Posterior vena cava (tissue), 2 donors: ENCODE measurements around the gene DPH6. TPM values are rescaled to one million over a fixed set of nuclear protein-coding genes. Genes with fewer than 3 reads are reported as not detected.
"Not testable (repeated sequence)": the region's sequence is repeated elsewhere in the genome, so short reads cannot be mapped to it uniquely, and the experiment has no call there.

Experiments used
- DNase-seq: peaks from one replicate; pipeline ENCODE4 v3.0.0-alpha.2; 2020; ENCODE audit warnings: low spot score
- intact Hi-C, 2 donors: fragments of 100-400 bp; cut with DNase I; formaldehyde crosslinking; loops; one replicate each; pipeline versions ENCODE4 v1.14.1 to v1.14.2; 2022 to 2023
- long read RNA-seq, 2 donors: library from polyadenylated mRNA; unstranded; transcript quantifications; one replicate each; pipeline ENCODE4 v2.0.0, GENCODE V29; 2020 to 2021
- total RNA-seq, 2 donors: library from RNA; stranded (reverse); fragmentation: NEBNext Ultra II Directional; extraction: Animal tissue kit (Norgen Biotek cat#: 25700); gene quantifications; one replicate each; pipeline ENCODE4 v1.2.1, GENCODE V29; 2021
- donor health status: DM: yes; HTN: yes; CAD: no.
- donor health status: DM: yes; HTN: yes; CAD: no.

DPH6 gene
- total RNA-seq, result 10 to 100 TPM; 15.3 to 16.5 TPM
- long read RNA-seq, donor 1, partial matches to known transcripts, result 1 of 7 reads
- long read RNA-seq, donor 1, other reads (novel, unspliced or antisense), result 4 of 7 reads
- long read RNA-seq, donor 2, partial matches to known transcripts, result 2 of 10 reads
- long read RNA-seq, donor 2, other reads (novel, unspliced or antisense), result 4 of 10 reads

- intact Hi-C loops, result no loop called here
- peak; percentile 95 for DNase-seq
Measured at GRCh38 chr15:35545824-35546510, at the start of gene DPH6. Gene DPH6, minus strand, starts transcription at chr15:35546165. Its CDS starts 24 bp downstream, at chr15:35546141.

GRCh38 chr15:35595656-35596055 is 49.7 kb upstream of the DPH6 start:
- intact Hi-C loops, result no loop called here
- DNase-seq, result no peak

DNA sequence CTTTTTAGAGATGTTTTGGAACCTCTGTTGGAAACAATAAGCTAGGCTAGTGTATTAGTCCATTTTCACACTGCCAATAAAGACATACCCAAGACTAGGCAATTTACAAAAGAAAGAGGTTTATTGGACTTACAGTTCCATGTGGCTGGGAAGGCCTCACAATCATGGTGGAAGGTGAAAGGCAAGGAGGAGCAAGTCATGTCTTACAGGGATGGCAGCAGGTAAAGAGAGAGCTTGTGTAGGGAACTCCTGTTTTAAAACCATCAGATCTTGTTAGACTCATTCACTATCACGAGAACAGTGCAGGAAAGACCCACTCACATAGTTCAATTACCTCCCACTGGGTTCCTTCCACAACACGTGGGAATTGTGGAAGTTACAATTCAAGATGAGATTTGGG is 46.0 kb upstream of the DPH6 start:
- DNase-seq, intact Hi-C loops: not testable (repeated sequence)

GRCh38 chr15:35583863-35584528 is 38.0 kb upstream of the DPH6 start:
- intact Hi-C loops, result no loop called here
- DNase-seq, result no peak

DNA sequence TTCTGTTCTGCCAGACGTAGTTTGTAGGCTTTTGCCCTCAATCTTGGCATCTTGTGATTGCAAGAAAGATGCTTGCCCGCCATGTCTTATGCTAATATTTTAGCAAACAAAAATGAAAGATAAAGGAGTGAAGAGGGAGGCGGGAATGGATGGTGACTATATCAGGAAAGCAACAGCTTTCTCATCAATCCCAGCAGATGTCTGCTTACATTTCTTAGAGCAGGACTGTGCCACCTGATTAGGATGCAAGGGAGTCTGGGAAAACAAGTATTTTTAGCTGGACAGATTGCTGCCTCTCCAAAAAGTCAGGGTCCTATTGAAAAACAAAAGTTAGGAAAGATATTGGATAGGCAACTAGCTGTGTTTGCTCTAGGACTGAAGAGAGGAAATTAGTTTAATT is 34.6 kb upstream of the DPH6 start:
- intact Hi-C loops, result no loop called here

GRCh38 chr15:35567392-35567791 is 21.4 kb upstream of the DPH6 start:
- no peak for DNase-seq
- intact Hi-C loops, result no loop called here

More for the DNA sequence above, 34.6 kb upstream of the DPH6 start:
- no peak for DNase-seq

GRCh38 chr15:35566991-35567390 is 21.0 kb upstream of the DPH6 start:
- intact Hi-C loops, result no loop called here
- DNase-seq, result no peak

DNA sequence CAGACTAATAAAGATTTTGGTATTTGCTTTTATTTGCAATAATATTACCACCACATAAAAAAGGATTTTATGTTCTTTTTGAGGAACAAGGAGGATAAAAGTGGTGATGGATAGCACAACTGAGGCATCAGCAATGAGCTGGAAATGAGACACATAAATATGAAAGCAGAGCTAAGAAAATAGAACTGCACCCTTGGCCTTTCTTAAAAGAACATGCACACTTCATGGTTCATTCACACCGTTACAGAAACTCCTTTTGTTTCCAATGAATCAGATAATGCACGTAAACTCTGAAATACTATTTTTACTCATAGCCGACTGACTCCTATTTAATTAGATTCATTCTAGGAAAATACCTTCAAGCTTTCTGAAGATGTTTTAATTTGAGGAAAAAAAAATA is 19.9 kb upstream of the DPH6 start:
- intact Hi-C loops, result no loop called here

DNA sequence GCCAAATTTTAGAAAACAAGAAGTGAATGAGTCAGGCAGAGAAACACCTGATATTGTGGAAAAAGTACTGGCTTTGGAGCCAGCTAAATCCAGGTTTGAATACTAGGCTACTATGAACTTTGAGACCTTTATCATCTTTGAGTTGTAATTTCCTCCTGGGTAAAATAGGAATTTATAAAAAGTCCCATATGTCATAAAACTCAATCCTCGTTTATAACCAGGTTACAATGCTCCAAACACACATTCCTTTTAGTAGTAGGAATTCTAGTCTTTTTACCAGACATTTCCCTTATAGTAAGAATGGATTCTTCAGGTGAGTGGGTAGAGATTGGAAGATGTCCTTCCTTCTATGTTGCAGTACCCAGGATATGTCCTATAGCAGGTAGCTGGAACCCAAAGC is 16.7 kb upstream of the DPH6 start:
- no peak for DNase-seq
- intact Hi-C loops, result no loop called here

More for the DNA sequence above, 19.9 kb upstream of the DPH6 start:
- no peak for DNase-seq

DNA sequence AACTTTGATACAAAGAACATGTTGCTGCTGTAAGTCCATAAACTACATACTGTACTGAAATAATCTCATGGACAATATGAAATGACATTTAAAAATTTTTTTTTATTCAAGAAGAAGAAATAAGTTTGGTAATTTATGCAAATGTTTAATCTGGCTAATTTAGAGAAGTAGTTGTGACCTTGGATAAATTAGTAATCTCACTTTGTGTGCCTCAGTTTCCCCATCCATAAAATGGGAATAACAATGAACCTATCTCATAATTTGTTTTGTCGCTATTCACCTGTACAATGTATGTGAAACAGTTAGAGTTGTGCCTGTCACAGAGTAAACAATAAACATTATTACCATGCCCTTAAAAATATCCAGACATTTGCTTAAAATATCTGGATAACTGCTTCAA is 15.3 kb upstream of the DPH6 start:
- intact Hi-C loops, result no loop called here
- DNase-seq, result no peak

DNA sequence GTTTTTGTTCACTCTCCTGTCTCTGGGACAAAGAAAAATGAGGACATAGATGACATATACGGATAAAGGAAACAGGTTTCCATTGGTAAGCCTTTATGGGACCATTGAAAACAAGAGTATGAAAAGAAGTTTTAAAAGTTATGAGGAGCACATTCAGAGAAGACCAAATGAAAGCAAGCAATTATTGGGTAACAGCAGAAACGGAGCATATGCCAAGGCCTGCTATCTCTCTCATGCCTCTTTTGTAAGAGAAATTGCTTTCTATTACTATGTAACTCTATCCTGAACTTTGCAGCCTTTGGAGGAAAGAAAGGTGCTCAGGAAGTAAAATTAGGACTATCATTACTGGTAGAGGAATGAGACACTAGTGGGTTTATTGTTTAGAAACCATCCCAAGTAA is 14.9 kb upstream of the DPH6 start:
- intact Hi-C loops, result no loop called here

DNA sequence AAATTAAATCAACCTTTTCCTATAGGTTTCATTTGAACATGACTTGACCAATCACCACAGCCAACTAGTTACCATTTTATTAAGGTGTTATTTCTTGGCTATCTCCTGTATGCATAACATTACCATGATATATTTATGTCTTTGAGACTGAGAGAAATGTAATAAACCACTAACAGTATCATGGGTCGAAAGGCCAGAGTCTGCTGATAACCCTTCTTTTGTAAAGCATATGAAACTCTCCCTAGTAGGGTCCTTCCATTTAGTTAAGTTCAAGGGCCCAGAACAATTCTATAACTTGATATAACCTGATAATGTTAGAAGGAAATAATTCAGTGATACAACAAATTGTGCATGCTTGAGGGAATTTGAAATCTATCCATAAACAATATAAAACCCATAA is 14.3 kb upstream of the DPH6 start:
- no peak for DNase-seq
- intact Hi-C loops, result no loop called here

More for the DNA sequence above, 14.9 kb upstream of the DPH6 start:
- no peak for DNase-seq

DNA sequence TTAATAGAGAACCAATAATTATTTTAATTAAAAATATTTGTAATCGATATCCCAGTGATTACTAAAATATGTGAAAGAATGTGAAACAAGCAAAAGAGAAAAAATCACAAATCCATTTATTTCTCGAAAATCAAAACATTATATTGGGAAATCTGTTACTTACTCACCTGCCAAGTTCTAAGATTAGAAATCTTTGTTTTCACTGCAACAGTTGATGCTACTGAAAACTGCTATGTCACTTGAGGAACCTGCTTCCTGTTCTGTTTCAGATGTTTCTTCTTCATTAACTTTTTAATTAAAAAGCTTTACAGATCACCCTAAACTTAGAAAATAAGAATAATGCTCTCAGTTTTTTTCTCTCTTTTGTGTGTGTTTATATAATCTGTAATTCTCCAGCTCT is 13.7 kb upstream of the DPH6 start:
- no peak for DNase-seq
- intact Hi-C loops, result no loop called here

DNA sequence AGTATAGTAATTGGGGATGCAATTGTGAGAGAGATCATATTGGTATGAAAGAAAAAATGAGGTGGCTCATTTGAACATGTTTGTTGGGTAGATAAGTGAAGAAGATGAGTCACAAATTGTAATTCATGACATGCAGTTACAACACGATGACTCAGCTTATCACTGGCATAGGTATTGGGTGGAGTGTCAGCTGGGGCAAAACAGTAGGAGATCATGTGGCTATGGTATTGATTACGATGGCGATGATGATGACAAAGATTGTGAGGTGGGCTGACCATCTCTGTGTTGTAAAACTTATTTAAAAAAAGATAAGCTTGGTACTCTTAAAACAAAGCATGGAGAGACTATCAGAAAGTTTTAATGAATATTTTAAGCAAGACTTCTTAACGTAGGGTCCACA is 11.6 kb upstream of the DPH6 start:
- intact Hi-C loops, result no loop called here
- DNase-seq, result no peak

GRCh38 chr15:35557012-35557411 is 11.0 kb upstream of the DPH6 start:
- peak; percentile 34 for DNase-seq
- intact Hi-C loops, result no loop called here

- DNase-seq, result no peak
- intact Hi-C loops, result no loop called here
Measured at GRCh38 chr15:35555244-35555643, 9.3 kb upstream of the DPH6 start.

- intact Hi-C loops, result no loop called here
- no peak for DNase-seq
Measured at GRCh38 chr15:35550957-35551356, 5.0 kb upstream of the DPH6 start.

DNA sequence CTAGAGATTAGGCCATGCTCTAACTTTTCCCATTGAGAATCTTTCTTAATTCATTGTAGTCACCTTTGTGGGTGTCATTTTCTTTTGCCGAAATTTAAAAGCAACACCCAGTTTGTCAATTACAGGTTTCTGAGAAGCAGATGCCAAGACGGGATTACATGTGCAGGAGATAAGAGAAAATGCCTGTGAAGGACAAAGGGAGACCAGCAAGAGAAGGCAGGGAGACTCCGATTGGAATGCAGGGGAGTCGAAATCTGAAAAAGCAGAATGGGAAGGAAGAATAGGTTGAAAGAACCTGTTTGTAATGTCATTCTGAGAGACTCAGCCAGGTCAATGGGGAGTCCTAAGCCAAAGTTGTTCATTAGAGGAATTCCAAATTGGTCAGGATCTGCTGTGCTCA is 3.6 kb upstream of the DPH6 start:
- intact Hi-C loops, result no loop called here
- no peak for DNase-seq

DNA sequence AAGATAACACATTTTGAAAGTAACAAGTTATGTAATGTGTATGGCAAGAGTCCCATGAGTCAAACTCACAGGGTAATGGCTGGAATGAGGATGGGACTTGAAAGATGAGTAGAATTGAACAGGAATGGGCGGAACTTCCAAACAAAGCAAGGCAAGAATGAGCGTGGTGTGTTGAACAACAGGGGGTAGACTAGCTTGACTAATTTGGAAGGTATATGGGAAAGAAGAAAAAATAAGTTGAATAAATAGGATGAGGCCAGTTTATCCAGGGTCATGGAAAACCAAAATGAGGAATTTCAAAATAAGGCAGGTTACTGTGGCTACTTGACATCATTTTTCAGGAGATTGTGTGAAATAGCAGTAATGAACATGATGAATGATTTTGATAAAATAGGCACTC is 2.5 kb upstream of the DPH6 start:
- no peak for DNase-seq
- intact Hi-C loops, result no loop called here

DNA sequence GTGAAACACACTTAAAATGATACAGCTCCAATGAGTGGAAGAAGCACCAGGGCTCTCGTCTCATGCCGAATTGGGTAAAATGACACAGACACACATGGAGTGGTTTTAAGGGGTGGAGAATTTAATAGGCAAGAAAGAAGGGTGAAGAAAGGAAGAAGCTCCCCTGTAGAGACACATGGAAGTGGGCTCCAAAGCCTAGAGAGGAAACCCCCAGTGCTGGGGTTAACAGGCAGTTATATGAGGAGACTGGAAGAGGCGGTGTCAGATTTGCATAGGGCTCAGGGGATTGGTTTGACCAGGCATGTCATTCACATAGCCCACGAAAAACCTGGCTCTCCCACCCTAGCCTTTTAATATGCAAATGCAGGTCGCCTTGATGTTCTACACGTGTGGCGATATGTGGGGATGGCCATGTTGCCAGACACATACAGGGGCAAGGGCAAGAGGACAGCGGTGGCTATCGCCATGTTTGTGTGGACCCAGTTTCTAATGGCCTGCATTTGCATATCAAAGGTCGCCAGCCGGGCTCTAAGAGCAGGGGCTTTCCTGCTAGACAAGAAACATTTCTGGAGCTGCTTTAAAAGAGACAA is 1.9 kb upstream of the DPH6 start:
- no peak for DNase-seq
- intact Hi-C loops, result no loop called here
